HEK293 (cell line): ENCODE results near the gene SMIM13.

Experiments
- CTCF ChIA-PET: fragments of 350-600 bp; formaldehyde crosslinking; extraction: SDS; loops from one replicate; lab custom pipeline; 2021; ENCODE audit warnings: antibody characterized with exemption; lab: Yijun Ruan, JAX
- POLR2A ChIA-PET: fragments of 300-600 bp; formaldehyde crosslinking; extraction: SDS; loops from one replicate; lab custom pipeline; 2020; ENCODE audit warnings: antibody characterized with exemption, inconsistent platforms; lab: Yijun Ruan, JAX
- H3K27ac ChIP-seq: fragments of 200-500 bp; sonication (Bioruptor generic); 2 replicates; pipeline ENCODE4 v1.5.1; 2014; ENCODE audit warnings: low read depth, low read length, control low read depth, inconsistent platforms; ENCODE audit errors: extremely low read depth
- H3K36me3 ChIP-seq, 2 experiments: fragments of 200-500 bp in 1 of 2; sonication (Bioruptor generic) in 1 of 2; 1 replicate in 1 of 2; 2 replicates in 1 of 2; pipeline ENCODE4 v1.5.1; 2014 to 2017; ENCODE audit warnings: inconsistent platforms in 2 of 2, low read length in 2 of 2; ENCODE audit not compliant: control insufficient read depth in 2 of 2, insufficient read depth in 1 of 2
- H3K4me1 ChIP-seq: fragments of 200-500 bp; sonication (Bioruptor generic); 2 replicates; pipeline ENCODE4 v1.5.1; 2014; ENCODE audit warnings: mild to moderate bottlenecking, low read length, inconsistent platforms; ENCODE audit not compliant: control insufficient read depth, insufficient read depth
- H3K4me3 ChIP-seq: 2 replicates; pipeline ENCODE4 v1.5.1; 2011; ENCODE audit warnings: low read depth, mild to moderate bottlenecking, control low read depth, low read length, moderate library complexity
- H3K9me3 ChIP-seq: fragments of 200-500 bp; sonication (Bioruptor generic); 2 replicates; pipeline ENCODE4 v1.5.1; 2014; ENCODE audit warnings: low read depth, low read length, inconsistent platforms; ENCODE audit not compliant: control insufficient read depth, insufficient read depth
- GLIS1 ChIP-seq: fragments of 450-650 bp; formaldehyde crosslinking; IDR thresholded peaks from 2 replicates; pipeline ENCODE4 v1.5.1; 2016; ENCODE audit warnings: missing biosample characterization, missing genetic modification characterization
- HOXD13 ChIP-seq: sonication (generic); formaldehyde crosslinking; IDR thresholded peaks from 2 replicates; pipeline ENCODE4 v1.8.0; 2022; ENCODE audit warnings: missing genetic modification reagents, borderline replicate concordance
- PRDM2 ChIP-seq: fragments of 450-650 bp; formaldehyde crosslinking; IDR thresholded peaks from 2 replicates; pipeline ENCODE4 v1.5.1; 2016; ENCODE audit warnings: missing biosample characterization, missing genetic modification characterization, borderline replicate concordance
- SETDB1 ChIP-seq: IDR thresholded peaks from one replicate; pipeline ENCODE4 v1.6.1; 2017; ENCODE audit warnings: mild to moderate bottlenecking, low read length, moderate library complexity, mixed read lengths; ENCODE audit not compliant: insufficient read length
- SP7 ChIP-seq: fragments of 450-650 bp; formaldehyde crosslinking; IDR thresholded peaks from 2 replicates; pipeline ENCODE4 v1.5.1; 2016; ENCODE audit warnings: missing biosample characterization, missing genetic modification characterization
- ZBTB10 ChIP-seq: fragments of 450-650 bp; formaldehyde crosslinking; IDR thresholded peaks from 2 replicates; pipeline ENCODE4 v1.5.1; 2016; ENCODE audit warnings: missing biosample characterization, missing genetic modification characterization
- ZNF169 ChIP-seq: fragments of 450-650 bp; formaldehyde crosslinking; IDR thresholded peaks from 2 replicates; pipeline ENCODE4 v1.5.1; 2016; ENCODE audit warnings: missing biosample characterization, missing genetic modification characterization
- ZNF184 ChIP-seq: fragments of 450-650 bp; IDR thresholded peaks from 2 replicates; pipeline ENCODE4 v1.5.1; 2018; ENCODE audit warnings: missing biosample characterization, mild to moderate bottlenecking, missing genetic modification characterization
- ZNF221 ChIP-seq: fragments of 450-650 bp; formaldehyde crosslinking; IDR thresholded peaks from 2 replicates; pipeline ENCODE4 v1.5.1; 2017; ENCODE audit warnings: missing biosample characterization, missing genetic modification characterization, borderline replicate concordance
- ZNF341 ChIP-seq: fragments of 450-650 bp; formaldehyde crosslinking; IDR thresholded peaks from 2 replicates; pipeline ENCODE4; 2016; ENCODE audit warnings: low read depth, missing biosample characterization, missing genetic modification characterization
- ZNF362 ChIP-seq: fragments of 450-650 bp; formaldehyde crosslinking; IDR thresholded peaks from 2 replicates; pipeline ENCODE4 v1.5.1; 2016; ENCODE audit warnings: missing biosample characterization, missing genetic modification characterization
- ZNF366 ChIP-seq: fragments of 450-650 bp; formaldehyde crosslinking; conservative IDR thresholded peaks from 2 replicates; pipeline ENCODE4 v1.5.1; 2016; ENCODE audit warnings: missing biosample characterization, missing genetic modification characterization
- ZNF398 ChIP-seq: fragments of 450-650 bp; formaldehyde crosslinking; IDR thresholded peaks from 2 replicates; pipeline ENCODE4 v1.5.1; 2017; ENCODE audit warnings: missing biosample characterization, missing genetic modification characterization
- ZNF501 ChIP-seq: fragments of 450-650 bp; formaldehyde crosslinking; IDR thresholded peaks from 2 replicates; pipeline ENCODE4 v1.5.1; 2016; ENCODE audit warnings: missing biosample characterization, missing genetic modification characterization
- ZNF513 ChIP-seq: fragments of 450-650 bp; IDR thresholded peaks from 2 replicates; pipeline ENCODE4 v1.5.1; 2018; ENCODE audit warnings: missing biosample characterization, missing genetic modification characterization
- ZNF660 ChIP-seq: fragments of 450-650 bp; IDR thresholded peaks from 2 replicates; pipeline ENCODE4 v1.5.1; 2018; ENCODE audit warnings: missing biosample characterization, mild to moderate bottlenecking, missing genetic modification characterization

SMIM13 gene

GRCh38 chr6:11141295-11141694 lies 47.7 kb downstream of the SMIM13 start (continued):
- TF ChIP-seq PRDM2 (tag by site-specific recombination): no peak

- ChIA-PET CTCF (interaction anchor here (0.8 to 5.8 kb wide), 12 partner anchors 10 to 365 kb away, joined by 3 to 110 read pairs (median 5); partner anchors contain the start of gene SMIM13), POLR2A (no interaction called here)
- Histone ChIP-seq H3K4me3 (no peak overlapping the region), H3K9me3 (no peaks in the 10 kb centered on the region), H3K4me1 (no peaks in the 10 kb centered on the region), H3K36me3 (no peaks in the 10 kb centered on the region), H3K27ac (no peak overlapping the region)
- TF ChIP-seq SETDB1: no peak
- no peak for TF ChIP-seq HOXD13
- TF ChIP-seq ZNF184 (tag by site-specific recombination): no peak
- peak; percentile 91 for TF ChIP-seq ZNF513 (tag by site-specific recombination)
- no peak for TF ChIP-seq ZNF660
Observed at GRCh38 chr6:11142296-11143027, 48.8 kb downstream of the SMIM13 start.

GRCh38 chr6:11143394-11144371 lies 50.0 kb downstream of the SMIM13 start:
- Histone ChIP-seq H3K27ac (no peak overlapping the region), H3K9me3 (no peaks in the 10 kb centered on the region), H3K36me3 (no peaks in the 10 kb centered on the region), H3K4me1 (no peaks in the 10 kb centered on the region), H3K4me3 (no peak overlapping the region)
- ChIA-PET CTCF (interaction anchor here (0.6 to 5.8 kb wide), 36 partner anchors 8 to 619 kb away, joined by 3 to 110 read pairs (median 4); partner anchors contain the start of gene SMIM13), POLR2A (no interaction called here)
- no peak for TF ChIP-seq GLIS1 (tag by site-specific recombination)
- TF ChIP-seq ZNF501 (tag by site-specific recombination): no peak
- 0 out of 2 replicates have a peak, but pooled peaks have one; percentile 29 for TF ChIP-seq ZNF169 (tag by site-specific recombination)
- peak; percentile 46; the same call in 1 of the 2 replicates for TF ChIP-seq ZNF366
- TF ChIP-seq ZNF398 (tag by site-specific recombination): peak; percentile 30; the same call in 1 of the 2 replicates
- 0 out of 2 replicates have a peak, but pooled peaks have one; percentile 30 for TF ChIP-seq ZBTB10 (tag by site-specific recombination)
- TF ChIP-seq ZNF221 (tag by site-specific recombination): no peak
- TF ChIP-seq SP7 (tag by site-specific recombination): 0 out of 2 replicates have a peak, but pooled peaks have one; percentile 11
- no peak for TF ChIP-seq ZNF362 (tag by site-specific recombination)
- TF ChIP-seq ZNF341 (tag by site-specific recombination): no peak
